ENCODE data around the gene TPK1.

The TPK1 gene

DNA sequence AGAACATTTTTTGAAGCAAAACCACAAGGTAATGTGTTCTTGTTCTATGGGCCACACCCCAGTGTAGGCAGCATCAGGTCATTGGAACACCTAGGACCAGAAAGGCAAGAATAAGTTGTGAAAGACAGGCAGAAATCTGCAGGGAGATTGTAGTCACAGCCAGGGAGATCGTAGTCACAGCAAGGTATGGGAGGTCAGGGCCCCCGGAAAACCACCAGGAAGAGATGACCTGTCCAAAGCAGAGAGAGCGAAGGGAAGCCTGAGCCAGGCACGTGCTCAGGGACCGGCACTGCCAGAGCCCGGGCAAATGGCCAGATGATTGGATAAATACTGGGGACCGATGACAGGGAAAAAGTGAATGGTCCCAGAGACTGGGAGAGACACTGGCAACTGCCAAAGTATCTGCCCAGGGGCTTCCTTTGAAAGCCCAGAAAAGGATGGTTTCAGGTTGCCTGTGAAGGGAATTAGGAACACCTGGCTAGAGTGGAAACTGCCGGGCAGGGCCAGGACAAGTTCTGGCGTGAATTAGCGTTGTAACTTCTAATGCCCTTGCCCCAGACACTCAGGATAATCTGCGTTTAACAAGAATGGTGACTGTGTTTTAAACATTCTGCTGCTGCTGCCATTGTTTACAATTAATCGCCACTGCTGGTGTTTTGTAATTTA, 428.5 kb downstream of the TPK1 start:
- DNase-seq (ENCODE audit: low read depth), result no peak

GRCh38 chr7:144404946-144405345, 430.9 kb downstream of the TPK1 start:
- no peak for DNase-seq (ENCODE audit: low read depth)

DNA sequence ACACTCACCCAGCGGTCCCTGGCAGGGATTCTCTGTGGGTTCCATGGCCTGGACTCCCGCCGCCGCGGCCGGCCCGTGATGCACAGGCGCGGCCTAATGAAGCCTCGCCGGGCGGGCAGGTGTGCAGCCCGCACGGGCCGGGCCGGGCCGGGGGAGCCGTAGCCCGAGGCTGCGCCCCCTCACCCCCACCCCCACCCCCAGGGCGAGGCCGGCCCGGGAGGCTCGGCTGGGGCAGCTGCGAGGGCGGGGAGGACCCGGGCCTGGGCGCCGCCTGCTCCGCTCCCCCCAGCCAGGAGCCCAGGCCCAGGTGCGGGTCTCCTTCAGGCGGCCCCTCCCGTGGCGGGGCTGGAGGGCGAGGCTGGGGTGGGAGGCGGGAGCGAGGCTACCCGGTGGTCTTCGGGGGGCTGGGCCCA, 432.2 kb downstream of the TPK1 start, which contains the start of gene NOBOX:
TSS of gene NOBOX (minus strand) at position 45 of the 413 bp plus-strand sequence.
- DNase-seq (ENCODE audit: low read depth), result no peak

- no peak for DNase-seq (ENCODE audit: low read depth)
Observed at GRCh38 chr7:144403102-144403501, 432.8 kb downstream of the TPK1 start.

Measured in stimulated activated CD8-positive, alpha-beta memory T cell treated with anti-CD3 and anti-CD28 coated beads, Interleukin-12 subunit alpha, Interleukin-12 subunit beta, amount 100 ng/mL, for 4 hours (primary cell).